H1 (cell line): Measurements from ENCODE around the gene HMGA1. TPM values are rescaled to one million over a fixed set of nuclear protein-coding genes. Genes with fewer than 3 reads are reported as not detected.
"Not testable (repeated sequence)": the region's sequence is repeated elsewhere in the genome, so short reads cannot be mapped to it uniquely, and the experiment has no call there.

Experiments
- CTCF ChIA-PET: fragments of 300-600 bp; sonication (Branson Sonifier 250); formaldehyde crosslinking; loops from one replicate; lab custom pipeline; 2021; ENCODE audit not compliant: partially characterized antibody; lab: Charles Lee
- POLR2A ChIA-PET: fragments of 300-600 bp; sonication (Branson Sonifier 250); formaldehyde crosslinking; loops from one replicate; lab custom pipeline; 2021; ENCODE audit warnings: inconsistent platforms; ENCODE audit not compliant: partially characterized antibody; lab: Charles Lee
- DNase-seq, 2 experiments: peaks; one replicate each; pipeline versions ENCODE4 v3.0.0 to v3.0.0-alpha.2; 2010 to 2022; ENCODE audit warnings: low spot score in 2 of 2, low read depth in 1 of 2, mixed read lengths in 1 of 2
- FAIRE-seq: peaks from 2 replicates; lab custom pipeline; 2011; peaks lifted over from hg19 to GRCh38; lab: Jason Lieb, UNC
- H2AFZ ChIP-seq: 2 replicates; pipeline ENCODE4 v1.8.1; 2012; ENCODE audit warnings: low read length, inconsistent platforms
- H2AK5ac ChIP-seq: 2 replicates; pipeline ENCODE4 v1.6.1; 2013; ENCODE audit warnings: low read depth, low read length
- H2BK120ac ChIP-seq: replicated peaks from 2 replicates; pipeline ENCODE3; 2013; ENCODE audit warnings: low read depth, low read length, inconsistent platforms
- H2BK12ac ChIP-seq: 2 replicates; pipeline ENCODE4 v1.6.1; 2013; ENCODE audit warnings: low read depth, low read length
- H2BK15ac ChIP-seq: 2 replicates; pipeline ENCODE4 v1.6.1; 2013; ENCODE audit warnings: low read length
- H2BK20ac ChIP-seq: 2 replicates; pipeline ENCODE4 v1.6.1; 2013; ENCODE audit warnings: low read length
- H2BK5ac ChIP-seq: 2 replicates; pipeline ENCODE4 v1.6.1; 2013; ENCODE audit warnings: low read depth, low read length
- H3K14ac ChIP-seq: 2 replicates; pipeline ENCODE4 v1.6.1; 2013; ENCODE audit warnings: inconsistent platforms; ENCODE audit not compliant: insufficient read length
- H3K18ac ChIP-seq: 2 replicates; pipeline ENCODE4 v1.6.1; 2013; ENCODE audit warnings: low read length; ENCODE audit errors: extremely low read depth
- H3K23ac ChIP-seq: 2 replicates; pipeline ENCODE4 v1.6.1; 2013; ENCODE audit warnings: inconsistent platforms; ENCODE audit not compliant: insufficient read length
- H3K23me2 ChIP-seq: 2 replicates; pipeline ENCODE4 v1.6.1; 2013; ENCODE audit warnings: low read depth, low read length
- H3K27ac ChIP-seq: 2 replicates; pipeline ENCODE4 v1.6.1; 2011; ENCODE audit warnings: low read depth, low read length, inconsistent platforms
- H3K27me3 ChIP-seq, 4 experiments: replicated peaks in 1 of 4; 1 replicate in 1 of 4; 2 replicates in 3 of 4; pipeline versions ENCODE4 v1.6.1 to v1.8.1; 2011 to 2013; ENCODE audit warnings: low read length in 3 of 4, mild to moderate bottlenecking in 3 of 4, inconsistent platforms in 2 of 4, mixed read lengths in 2 of 4, moderate library complexity in 1 of 4; ENCODE audit not compliant: control insufficient read depth in 3 of 4, insufficient read depth in 3 of 4; ENCODE audit errors: extremely low read depth in 1 of 4
- H3K36me3 ChIP-seq, 4 experiments: 2 replicates each; pipeline versions ENCODE4 v1.6.1 to v1.8.1; 2011 to 2013; ENCODE audit warnings: mild to moderate bottlenecking in 4 of 4, low read length in 3 of 4, moderate library complexity in 2 of 4, control low read depth in 1 of 4, inconsistent platforms in 1 of 4; ENCODE audit not compliant: insufficient read depth in 4 of 4, control insufficient read depth in 2 of 4
- H3K4ac ChIP-seq: replicated peaks from 2 replicates; pipeline ENCODE3; 2013; ENCODE audit warnings: low read length, low read depth, mixed read lengths, inconsistent platforms; ENCODE audit not compliant: insufficient read length
- H3K4me1 ChIP-seq, 4 experiments: replicated peaks in 1 of 4; 1 replicate in 1 of 4; 2 replicates in 3 of 4; pipeline versions ENCODE4 v1.6.1 to v1.8.1; 2011 to 2013; ENCODE audit warnings: low read length in 3 of 4, inconsistent platforms in 2 of 4, mixed read lengths in 1 of 4; ENCODE audit not compliant: insufficient read depth in 4 of 4, control insufficient read depth in 3 of 4
- H3K4me2 ChIP-seq, 2 experiments: 2 replicates each; pipeline versions ENCODE4 v1.6.1 to v1.8.1; 2011 to 2013; ENCODE audit warnings: low read depth in 2 of 2, low read length in 2 of 2, control low read depth in 1 of 2, inconsistent platforms in 1 of 2, mild to moderate bottlenecking in 1 of 2; ENCODE audit not compliant: insufficient read depth in 1 of 2
- H3K4me3 ChIP-seq, 4 experiments: fragments of 200-600, 300-600 bp in 1 of 4; sonication (generic), shearing (Covaris generic), sonication (Bioruptor Twin) in 1 of 4; 2 replicates each; pipeline versions ENCODE4 v1.5.1 to v1.8.1; 2011 to 2016; ENCODE audit warnings: low read length in 4 of 4, low read depth in 3 of 4, control low read depth in 2 of 4, inconsistent platforms in 2 of 4, mild to moderate bottlenecking in 2 of 4, mixed read lengths in 1 of 4, moderate library complexity in 1 of 4; ENCODE audit not compliant: insufficient read depth in 2 of 4; ENCODE audit errors: extremely low read depth in 1 of 4
- H3K56ac ChIP-seq: replicated peaks from 2 replicates; pipeline ENCODE3; 2013; ENCODE audit warnings: low read depth, mild to moderate bottlenecking, mixed read lengths, low read length, inconsistent platforms; ENCODE audit not compliant: insufficient read length
- H3K79me1 ChIP-seq: 2 replicates; pipeline ENCODE4 v1.6.1; 2013; ENCODE audit warnings: low read depth, low read length, control low read depth
- H3K79me2 ChIP-seq, 2 experiments: 2 replicates each; pipeline versions ENCODE4 v1.6.1 to v1.8.1; 2012 to 2013; ENCODE audit warnings: low read length in 2 of 2, mild to moderate bottlenecking in 2 of 2, inconsistent platforms in 1 of 2; ENCODE audit not compliant: insufficient read depth in 2 of 2, control insufficient read depth in 1 of 2
- H3K9ac ChIP-seq, 4 experiments: replicated peaks in 1 of 4; 1 replicate in 1 of 4; 2 replicates in 3 of 4; pipeline versions ENCODE4 v1.6.1 to v1.8.1; 2011 to 2013; ENCODE audit warnings: low read depth in 3 of 4, low read length in 3 of 4, control low read depth in 2 of 4, mild to moderate bottlenecking in 2 of 4, moderate library complexity in 2 of 4, inconsistent platforms in 1 of 4; ENCODE audit errors: extremely low read depth in 1 of 4
- H3K9me3 ChIP-seq, 2 experiments: 2 replicates each; pipeline versions ENCODE4 v1.6.1 to v1.8.1; 2012 to 2013; ENCODE audit warnings: mild to moderate bottlenecking in 2 of 2, moderate library complexity in 2 of 2, control low read depth in 1 of 2, inconsistent platforms in 1 of 2, low read depth in 1 of 2, low read length in 1 of 2, mixed read lengths in 1 of 2; ENCODE audit not compliant: insufficient read depth in 2 of 2
- H4K20me1 ChIP-seq, 2 experiments: replicated peaks in 1 of 2; 2 replicates each; pipeline versions ENCODE3 to v1.8.1; 2011 to 2013; ENCODE audit warnings: inconsistent platforms in 2 of 2, low read length in 2 of 2, mild to moderate bottlenecking in 1 of 2; ENCODE audit not compliant: insufficient read depth in 2 of 2, control insufficient read depth in 1 of 2
- H4K5ac ChIP-seq: 2 replicates; pipeline ENCODE4 v1.6.1; 2013; ENCODE audit warnings: low read length, low read depth, mixed read lengths, inconsistent platforms; ENCODE audit not compliant: insufficient read length
- H4K8ac ChIP-seq: 2 replicates; pipeline ENCODE4 v1.8.0; 2013; ENCODE audit warnings: mild to moderate bottlenecking, moderate library complexity, low read length, inconsistent platforms; ENCODE audit not compliant: insufficient read depth; ENCODE audit errors: extremely low read depth
- H4K91ac ChIP-seq: replicated peaks from 2 replicates; pipeline ENCODE3; 2013; ENCODE audit warnings: low read length, mixed read lengths, inconsistent platforms; ENCODE audit not compliant: insufficient read length
- SIN3A ChIP-seq, 2 experiments: IDR thresholded peaks in 1 of 2; conservative IDR thresholded peaks in 1 of 2; 2 replicates each; pipeline ENCODE4 v1.6.1; 2011 to 2012; ENCODE audit warnings: low read length in 2 of 2, improper control_type of control experiment in 1 of 2, low read depth in 1 of 2, mild to moderate bottlenecking in 1 of 2
- WGBS, 2 experiments: shearing (Covaris generic) in 1 of 2; methylation state at CpG; one replicate each; pipeline versions ENCODE4 v1.1.6 to v1.1.7; 2013 to 2015; ENCODE audit warnings: low lambda C conversion rate in 2 of 2, mixed read lengths in 2 of 2, inconsistent platforms in 1 of 2, low coverage in 1 of 2, missing lambda C conversion rate in 1 of 2; ENCODE audit not compliant: insufficient replicate concordance in 2 of 2, insufficient coverage in 1 of 2, insufficient read length in 1 of 2; ENCODE audit errors: extremely low coverage in 1 of 2, missing lambda C conversion rate in 1 of 2; 5-methylcytosine and 5-hydroxymethylcytosine counted together
- polyA plus RNA-seq, 7 experiments: library from polyadenylated mRNA; depleted of rRNA in 3 of 7; stranded (reverse) in 5 of 7; unstranded in 2 of 7; fragments of >200 nt in 5 of 7; fragments of 200-250 nt in 2 of 7; gene quantifications; 1 replicate in 5 of 7; 2 replicates in 1 of 7; 4 replicates in 1 of 7; pipeline versions ENCODE4 v1.2.1 to v1.2.3, GENCODE V29; 2011 to 2013; ENCODE audit warnings: missing spikeins in 2 of 7, mixed read lengths in 2 of 7
- total RNA-seq: library from RNA; stranded (reverse); fragmentation: NEBNext Ultra II Directional; extraction: Animal tissue kit (Norgen Biotek cat#: 25700); gene quantifications from 2 replicates; pipeline ENCODE4 v1.2.1, GENCODE V29; 2021

Gene HMGA1
- total and polyA plus RNA-seq, 2 of the 8 experiments (the other 6 are each of a cell fraction or from before 2014, with no cell fraction given): 1,557 to 2,636 TPM

GRCh38 chr6:34245761-34246140 lies 9.1 kb downstream of the HMGA1 start:
- not testable (repeated sequence) for H2BK20ac ChIP-seq, H3K27ac ChIP-seq, H4K8ac ChIP-seq, H2BK12ac ChIP-seq, H3K23me2 ChIP-seq, H3K4ac ChIP-seq, H3K9me3 ChIP-seq, H4K91ac ChIP-seq, H2BK120ac ChIP-seq, H3K56ac ChIP-seq, H4K5ac ChIP-seq, H3K4me2 ChIP-seq, H2BK5ac ChIP-seq, H3K23ac ChIP-seq, H3K14ac ChIP-seq, H2BK15ac ChIP-seq, DNase-seq, H3K27me3 ChIP-seq, H3K9ac ChIP-seq, H2AK5ac ChIP-seq, H3K18ac ChIP-seq, FAIRE-seq, H3K4me3 ChIP-seq, H3K79me1 ChIP-seq, H2AFZ ChIP-seq
- H3K79me2 ChIP-seq: peaks cover 6 to 16% of the 10 kb centered on the region in 2 experiments
- ChIA-PET CTCF (interaction anchor here (0.8 to 5.8 kb wide), 6 partner anchors 41 to 88 kb away, joined by 3 to 62 read pairs (median 4); no protein-coding TSS in a partner anchor), POLR2A (interaction anchor here (0.7 to 11.0 kb wide), 18 partner anchors 9 to 286 kb away, joined by 3 to 212 read pairs (median 8); partner anchors contain the start of genes GRM4, HMGA1, NUDT3 and RPS10)
- peaks cover 10 to 30% (median 18%) of the 10 kb centered on the region in 4 experiments for H3K4me1 ChIP-seq
- 77% methylated on average over 5 of the region's 7 CpGs; no CpG with 5 or more reads in 1 of the 2 experiments for WGBS, 2 experiments
- peaks cover 45 to 49% of the 10 kb centered on the region in 2 experiments for H4K20me1 ChIP-seq
- TF ChIP-seq SIN3A (conservative IDR thresholded peaks at IDR 0.05 in 1 of 2, IDR thresholded peaks at IDR 0.05 in 1 of 2; ENCODE audit: low read depth in 1 of 2, low read length in 2 of 2): 0 out of 4 replicates have a peak, but pooled peaks of 1 of the 2 experiments have one; percentile 11
- H3K36me3 ChIP-seq: peaks cover 34 to 43% (median 38%) of the 10 kb centered on the region in 4 experiments
